Coronary artery (tissue), 2 donors: ENCODE measurements around the gene DCTN2.
"Not testable (repeated sequence)": the region's sequence is repeated elsewhere in the genome, so short reads cannot be mapped to it uniquely, and the experiment has no call there.

Source experiments
- DNase-seq: peaks from one replicate; pipeline ENCODE4 v3.0.0-alpha.2; 2017; ENCODE audit warnings: low spot score
- H3K27ac ChIP-seq, 2 donors: fragments of 200-600 bp; sonication (generic); one replicate each; pipeline ENCODE4 v1.5.1; 2016 to 2019
- H3K4me3 ChIP-seq: fragments of 200-600 bp; sonication (generic); 2 replicates; pipeline ENCODE4 v1.5.1; 2016; ENCODE audit warnings: mild to moderate bottlenecking, moderate library complexity
- TF ChIP-seq, protein P1 (sequence below): fragments of 200-600 bp; sonication (generic); IDR thresholded peaks from one replicate; pipeline ENCODE4 v1.5.1; 2019; ENCODE audit warnings: antibody characterized with exemption

The DCTN2 gene

DNA sequence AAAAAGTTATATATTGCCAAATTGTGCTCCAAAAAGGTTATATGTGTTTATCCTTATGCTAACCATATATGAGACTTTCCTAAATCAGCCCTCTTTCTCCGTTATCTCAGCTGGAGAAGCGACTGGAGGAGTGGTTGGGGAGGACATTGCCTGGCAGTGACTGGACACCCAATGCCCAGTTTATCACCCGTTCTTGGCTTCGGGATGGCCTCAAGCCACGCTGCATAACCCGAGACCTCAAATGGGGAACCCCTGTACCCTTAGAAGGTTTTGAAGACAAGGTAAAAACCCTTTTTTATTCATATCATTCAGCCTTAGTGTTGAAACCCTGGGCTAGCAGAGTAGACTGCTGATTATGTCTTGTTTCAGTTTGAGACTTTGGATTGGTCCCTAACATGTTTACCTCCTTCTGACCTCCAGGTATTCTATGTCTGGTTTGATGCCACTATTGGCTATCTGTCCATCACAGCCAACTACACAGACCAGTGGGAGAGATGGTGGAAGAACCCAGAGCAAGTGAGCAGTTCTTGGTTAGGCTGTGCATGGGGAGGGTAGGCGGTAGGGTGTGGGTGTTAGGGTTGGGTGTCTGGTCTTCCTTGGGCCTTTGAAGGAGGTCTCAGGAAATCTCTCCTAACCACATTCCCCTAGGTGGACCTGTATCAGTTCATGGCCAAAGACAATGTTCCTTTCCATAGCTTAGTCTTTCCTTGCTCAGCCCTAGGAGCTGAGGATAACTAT is 35.2 kb downstream of the DCTN2 start:
- Histone ChIP-seq H3K27ac (no peak overlapping the region), H3K4me3 (no peak overlapping the region)
- no peak for DNase-seq
- TF ChIP-seq, protein P1, sequence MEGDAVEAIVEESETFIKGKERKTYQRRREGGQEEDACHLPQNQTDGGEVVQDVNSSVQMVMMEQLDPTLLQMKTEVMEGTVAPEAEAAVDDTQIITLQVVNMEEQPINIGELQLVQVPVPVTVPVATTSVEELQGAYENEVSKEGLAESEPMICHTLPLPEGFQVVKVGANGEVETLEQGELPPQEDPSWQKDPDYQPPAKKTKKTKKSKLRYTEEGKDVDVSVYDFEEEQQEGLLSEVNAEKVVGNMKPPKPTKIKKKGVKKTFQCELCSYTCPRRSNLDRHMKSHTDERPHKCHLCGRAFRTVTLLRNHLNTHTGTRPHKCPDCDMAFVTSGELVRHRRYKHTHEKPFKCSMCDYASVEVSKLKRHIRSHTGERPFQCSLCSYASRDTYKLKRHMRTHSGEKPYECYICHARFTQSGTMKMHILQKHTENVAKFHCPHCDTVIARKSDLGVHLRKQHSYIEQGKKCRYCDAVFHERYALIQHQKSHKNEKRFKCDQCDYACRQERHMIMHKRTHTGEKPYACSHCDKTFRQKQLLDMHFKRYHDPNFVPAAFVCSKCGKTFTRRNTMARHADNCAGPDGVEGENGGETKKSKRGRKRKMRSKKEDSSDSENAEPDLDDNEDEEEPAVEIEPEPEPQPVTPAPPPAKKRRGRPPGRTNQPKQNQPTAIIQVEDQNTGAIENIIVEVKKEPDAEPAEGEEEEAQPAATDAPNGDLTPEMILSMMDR: no peak

DNA sequence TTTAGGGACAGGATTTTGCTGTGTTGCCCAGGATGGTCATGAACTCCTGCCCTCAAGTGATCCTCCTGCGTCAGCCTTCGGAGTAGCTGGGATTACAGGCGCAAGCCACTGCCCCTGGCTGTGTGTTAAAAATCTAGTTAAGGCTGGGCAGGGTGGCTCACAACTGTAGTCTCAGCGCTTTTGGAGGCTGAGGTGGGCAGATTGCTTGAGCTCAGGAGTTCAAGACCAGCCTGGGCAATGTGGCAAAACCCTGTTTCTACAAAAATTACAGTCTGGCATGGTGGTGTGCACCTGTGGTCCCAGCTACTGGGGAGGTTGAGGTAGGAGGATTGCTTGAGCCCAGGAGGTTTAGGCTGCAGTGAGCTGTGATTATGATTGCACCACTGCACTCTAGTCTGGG is 35.8 kb downstream of the DCTN2 start:
- TF ChIP-seq, protein P1: no peak
- no peak for DNase-seq
- no peak overlapping the region for H3K27ac ChIP-seq
- no peak overlapping the region for H3K4me3 ChIP-seq

DNA sequence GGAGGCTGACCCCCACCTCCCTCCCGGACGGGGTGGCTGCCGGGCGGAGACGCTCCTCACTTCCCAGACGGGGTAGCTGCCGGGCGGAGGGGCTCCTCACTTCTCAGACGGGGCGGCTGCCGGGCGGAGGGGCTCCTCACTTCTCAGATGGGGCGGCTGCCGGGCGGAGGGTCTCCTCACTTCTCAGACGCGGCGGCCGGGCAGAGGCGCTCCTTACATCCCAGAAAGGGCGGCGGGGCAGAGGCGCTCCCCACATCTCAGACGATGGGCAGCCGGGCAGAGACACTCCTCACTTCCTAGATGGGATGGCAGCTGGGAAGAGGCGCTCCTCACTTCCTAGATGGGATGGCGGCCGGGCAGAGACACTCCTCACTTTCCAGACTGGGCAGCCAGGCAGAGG is 39.2 kb downstream of the DCTN2 start:
- not testable (repeated sequence) for DNase-seq, H3K27ac ChIP-seq, H3K4me3 ChIP-seq

DNA sequence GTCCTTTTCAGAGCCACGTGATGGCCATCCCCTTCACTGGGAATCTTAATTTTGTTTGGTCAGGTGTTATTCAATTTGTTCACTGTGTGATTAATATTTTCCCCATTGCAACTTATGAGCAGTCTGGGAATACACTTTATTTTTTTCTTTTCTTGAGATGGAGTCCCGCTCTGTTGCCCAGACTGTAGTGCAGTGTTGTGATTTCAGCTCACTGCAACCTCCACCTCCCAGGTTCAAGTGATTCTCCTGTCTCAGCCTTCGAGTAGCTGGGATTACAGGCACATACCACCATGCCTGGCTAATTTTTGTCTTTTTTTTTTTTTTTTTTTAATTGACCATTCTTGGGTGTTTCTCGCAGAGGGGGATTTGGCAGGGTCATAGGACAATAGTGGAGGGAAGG is 40.5 kb downstream of the DCTN2 start:
- not testable (repeated sequence) for H3K4me3 ChIP-seq, DNase-seq, H3K27ac ChIP-seq

DNA sequence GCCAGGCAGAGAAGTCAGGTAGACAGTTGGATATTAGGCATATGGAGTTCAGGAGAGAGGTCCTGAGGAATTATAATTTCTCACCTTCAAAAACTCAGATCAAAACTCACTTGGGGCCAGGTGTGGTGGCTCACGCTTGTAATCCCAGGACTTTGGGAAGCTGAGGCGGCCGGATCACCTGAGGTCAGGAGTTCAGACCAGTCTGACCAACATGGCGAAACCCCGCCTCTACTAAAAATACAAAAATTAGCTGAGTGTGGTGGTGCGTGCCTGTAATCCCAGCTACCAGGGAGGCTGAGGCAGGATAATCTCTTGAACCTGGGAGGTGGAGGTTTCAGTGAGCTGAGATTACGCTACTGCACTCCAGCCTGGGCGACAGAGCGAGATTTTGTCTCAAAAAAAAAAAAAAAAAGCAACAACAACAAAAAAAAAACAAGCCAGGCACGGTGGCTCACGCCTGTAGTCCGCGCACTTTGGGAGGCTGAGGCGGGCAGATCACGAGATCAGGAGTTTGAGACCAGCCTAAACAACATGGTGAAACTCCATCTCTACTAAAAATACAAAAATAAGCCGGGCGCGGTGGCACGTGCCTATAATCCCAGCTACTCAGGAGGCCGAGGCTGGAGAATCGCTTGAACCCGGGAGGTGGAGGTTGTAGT is 44.6 kb downstream of the DCTN2 start:
- DNase-seq, H3K4me3 ChIP-seq, H3K27ac ChIP-seq: not testable (repeated sequence)

DNA sequence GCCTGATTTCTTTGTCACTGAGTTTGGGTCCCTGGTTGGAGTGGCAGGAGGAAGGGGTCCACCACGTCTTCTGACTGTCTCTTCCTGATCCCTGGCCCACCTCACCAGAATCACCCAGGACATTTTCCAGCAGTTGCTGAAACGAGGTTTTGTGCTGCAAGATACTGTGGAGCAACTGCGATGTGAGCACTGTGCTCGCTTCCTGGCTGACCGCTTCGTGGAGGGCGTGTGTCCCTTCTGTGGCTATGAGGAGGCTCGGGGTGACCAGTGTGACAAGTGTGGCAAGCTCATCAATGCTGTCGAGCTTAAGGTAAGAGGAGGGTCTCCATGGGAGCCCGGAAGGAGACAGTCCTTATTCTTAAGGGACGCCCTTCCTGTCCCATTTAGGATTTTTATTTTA is 46.8 kb downstream of the DCTN2 start:
- Histone ChIP-seq H3K27ac (no peak overlapping the region), H3K4me3 (no peak overlapping the region)
- TF ChIP-seq, protein P1: no peak
- no peak for DNase-seq

DNA sequence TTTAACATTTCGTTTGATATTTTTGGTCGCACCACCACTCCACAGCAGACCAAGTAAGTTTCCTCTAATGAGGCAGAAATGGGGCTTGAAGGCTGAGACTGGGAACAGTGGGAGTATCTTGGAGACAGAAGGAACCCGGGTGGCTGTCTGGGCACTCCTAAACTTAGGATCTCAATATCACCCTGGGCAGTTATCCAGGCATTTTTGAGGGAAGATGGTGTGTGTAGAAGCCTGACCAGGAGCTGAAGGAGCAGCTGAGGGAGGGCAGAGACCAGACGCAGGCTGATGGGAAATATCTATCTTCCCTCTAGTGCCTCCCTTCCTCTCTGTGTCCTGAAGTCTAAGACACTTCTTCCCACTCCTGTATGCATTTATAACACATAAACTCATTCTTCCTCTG is 48.4 kb downstream of the DCTN2 start:
- TF ChIP-seq, protein P1: no peak
- DNase-seq: no peak
- no peak overlapping the region for H3K4me3 ChIP-seq

DNA sequence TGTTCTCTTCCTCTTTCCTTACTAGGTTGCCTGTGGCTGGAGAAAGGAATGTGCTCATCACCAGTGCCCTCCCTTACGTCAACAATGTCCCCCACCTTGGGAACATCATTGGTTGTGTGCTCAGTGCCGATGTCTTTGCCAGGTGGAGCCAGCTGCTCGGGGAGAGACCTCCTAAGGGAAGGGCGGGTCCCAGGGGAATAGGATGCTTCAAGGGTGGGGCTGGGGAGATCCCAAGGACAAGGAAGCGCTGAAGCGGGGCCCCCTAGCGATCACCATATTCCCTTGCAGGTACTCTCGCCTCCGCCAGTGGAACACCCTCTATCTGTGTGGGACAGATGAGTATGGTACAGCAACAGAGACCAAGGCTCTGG is 48.9 kb downstream of the DCTN2 start:
- H3K27ac ChIP-seq: no peak overlapping the region
- TF ChIP-seq, protein P1: no peak
- no peak overlapping the region for H3K4me3 ChIP-seq
- DNase-seq: no peak

More for the DNA sequence above, 48.4 kb downstream of the DCTN2 start:
- H3K27ac ChIP-seq: no peak overlapping the region
